HCT116 (cell line): Measurements from ENCODE around the gene SLC8A2. TPM values are rescaled to one million over a fixed set of nuclear protein-coding genes. Genes with fewer than 3 reads are reported as not detected.

Experiments
- ATAC-seq: fragments of 200-7000 bp; cut with Tn5 transposase; 2 replicates; pipeline ENCODE4 v1.9.1; 2020; ENCODE audit warnings: mild to moderate bottlenecking, moderate library complexity
- BruUV-seq: library from RNA; stranded (reverse); fragments of 400-500 nt; replicated peaks from 2 replicates; lab custom pipeline; 2021; lab: Mats Ljungman, UMichigan
- CTCF ChIA-PET: fragments of 300-600 bp; sonication (Branson Sonifier 250); formaldehyde crosslinking; loops from one replicate; lab custom pipeline; 2021; ENCODE audit warnings: antibody characterized with exemption; lab: Charles Lee
- POLR2A ChIA-PET: fragments of 300-600, 350-600 bp; sonication (Branson Sonifier 250); formaldehyde crosslinking; loops from one replicate; lab custom pipeline; 2021; ENCODE audit warnings: antibody characterized with exemption; lab: Charles Lee
- RAD21 ChIA-PET, 2 experiments: fragments of 300-600 bp; sonication (Branson Sonifier 250); formaldehyde crosslinking; loops; one replicate each; lab custom pipeline; 2023; ENCODE audit warnings: low total read pairs in 2 of 2; ENCODE audit not compliant: uncharacterized antibody in 2 of 2, unreplicated experiment in 2 of 2, low non-redundant PET in 1 of 2; lab: Charles Lee
- DNase-seq: peaks from one replicate; pipeline ENCODE4 v3.0.0-alpha.2; 2010; ENCODE audit warnings: low read depth, low spot score
- H2AFZ ChIP-seq: fragments of 200-600 bp; shearing (Covaris generic), sonication (generic); 2 replicates; pipeline ENCODE4 v1.6.1; 2017; ENCODE audit warnings: low read depth, mixed run types, mixed read lengths, antibody characterized with exemption, low read length; ENCODE audit not compliant: poor library complexity, severe bottlenecking
- H3K27ac ChIP-seq: 2 replicates; pipeline ENCODE4 v1.5.1; 2012; ENCODE audit warnings: low read depth, low read length
- H3K27me3 ChIP-seq: fragments of 200-600 bp; sonication (generic); 2 replicates; pipeline ENCODE4 v1.6.1; 2016; ENCODE audit warnings: mixed run types, low read length, mixed read lengths; ENCODE audit not compliant: insufficient read depth
- H3K36me3 ChIP-seq, 2 experiments: fragments of 200-500 bp in 1 of 2; fragments of 200-600 bp in 1 of 2; sonication (Bioruptor generic) in 1 of 2; sonication (generic) in 1 of 2; 2 replicates each; pipeline versions ENCODE4 v1.5.1 to v1.6.1; 2014 to 2016; ENCODE audit warnings: low read length in 2 of 2, inconsistent platforms in 1 of 2, mixed read lengths in 1 of 2, mixed run types in 1 of 2; ENCODE audit not compliant: insufficient read depth in 2 of 2, control insufficient read depth in 1 of 2
- H3K4me1 ChIP-seq, 2 experiments: fragments of 200-600 bp in 1 of 2; sonication (generic) in 1 of 2; 2 replicates each; pipeline versions ENCODE4 v1.5.1 to v1.6.1; 2012 to 2017; ENCODE audit warnings: low read length in 2 of 2, inconsistent platforms in 1 of 2, mild to moderate bottlenecking in 1 of 2, mixed read lengths in 1 of 2, mixed run types in 1 of 2, moderate library complexity in 1 of 2; ENCODE audit not compliant: insufficient read depth in 2 of 2, control insufficient read depth in 1 of 2
- H3K4me2 ChIP-seq: fragments of 200-600 bp; sonication (generic); 2 replicates; pipeline ENCODE4 v1.6.1; 2017; ENCODE audit warnings: mixed run types, low read length, mixed read lengths
- H3K4me3 ChIP-seq, 2 experiments: fragments of 200-600 bp in 1 of 2; sonication (generic) in 1 of 2; replicated peaks in 1 of 2; 2 replicates each; pipeline ENCODE4 v1.5.1; 2011 to 2016; ENCODE audit warnings: low read length in 2 of 2, control low read depth in 1 of 2, low read depth in 1 of 2, mild to moderate bottlenecking in 1 of 2, mixed read lengths in 1 of 2, mixed run types in 1 of 2
- H3K79me2 ChIP-seq: fragments of 200-600 bp; sonication (generic); 2 replicates; pipeline ENCODE4 v1.6.1; 2017; ENCODE audit warnings: mild to moderate bottlenecking, mixed run types, low read length, moderate library complexity, mixed read lengths; ENCODE audit not compliant: insufficient read depth
- H3K9ac ChIP-seq: fragments of 200-600 bp; sonication (generic); 2 replicates; pipeline ENCODE4 v1.6.1; 2016; ENCODE audit warnings: low read length, mixed read lengths
- H3K9me2 ChIP-seq: fragments of 200-600 bp; sonication (generic), shearing (Covaris generic); 2 replicates; pipeline ENCODE4 v1.6.1; 2017; ENCODE audit warnings: mixed run types, mild to moderate bottlenecking, moderate library complexity; ENCODE audit not compliant: insufficient read depth
- H3K9me3 ChIP-seq, 2 experiments: fragments of 200-500 bp in 1 of 2; fragments of 200-600 bp in 1 of 2; sonication (Bioruptor generic) in 1 of 2; sonication (generic) in 1 of 2; 2 replicates each; pipeline ENCODE4 v1.6.1; 2014 to 2017; ENCODE audit warnings: low read length in 2 of 2, mixed read lengths in 2 of 2, inconsistent platforms in 1 of 2, low read depth in 1 of 2, mild to moderate bottlenecking in 1 of 2, mixed run types in 1 of 2, moderate library complexity in 1 of 2; ENCODE audit not compliant: control insufficient read depth in 1 of 2, insufficient read depth in 1 of 2
- H4K20me1 ChIP-seq: fragments of 200-600 bp; sonication (generic), shearing (Covaris generic); 2 replicates; pipeline ENCODE4 v1.6.1; 2017; ENCODE audit warnings: mixed run types, mild to moderate bottlenecking, moderate library complexity; ENCODE audit not compliant: insufficient read depth
- EGR1 ChIP-seq: IDR thresholded peaks from 2 replicates; pipeline ENCODE4 v1.6.1; 2012; ENCODE audit warnings: low read depth
- ELF1 ChIP-seq: IDR thresholded peaks from 2 replicates; pipeline ENCODE4 v1.6.1; 2012; ENCODE audit warnings: low read depth, borderline replicate concordance
- POLR2A ChIP-seq: IDR thresholded peaks from 2 replicates; pipeline ENCODE4 v1.7.0; 2011; ENCODE audit warnings: borderline replicate concordance; ENCODE audit not compliant: insufficient read depth, insufficient read length; ENCODE audit errors: extremely low read depth
- YY1 ChIP-seq: IDR thresholded peaks from 2 replicates; pipeline ENCODE4 v1.6.1; 2011; ENCODE audit warnings: low read length, low read depth, moderate library complexity, mild to moderate bottlenecking; ENCODE audit not compliant: insufficient replicate concordance; ENCODE audit errors: extremely low read depth
- ZNF274 ChIP-seq: fragments of 200-500 bp; sonication (Bioruptor generic); IDR thresholded peaks from 2 replicates; pipeline ENCODE4 v1.6.1; 2014; ENCODE audit warnings: mild to moderate bottlenecking, low read depth, low read length, inconsistent platforms
- intact Hi-C: fragments of 100-400 bp; cut with micrococcal nuclease; formaldehyde crosslinking; loops from 2 replicates; pipeline ENCODE4 v1.10.0; 2022
- total RNA-seq: library from RNA; stranded (reverse); gene quantifications from one replicate; pipeline ENCODE4 v1.2.1, GENCODE V29; 2021; ENCODE audit not compliant: unreplicated experiment
- TF ChIP-seq, protein P1 (sequence below): IDR thresholded peaks from 2 replicates; pipeline ENCODE4 v1.6.1; 2012
- TF ChIP-seq, protein P2 (sequence below): IDR thresholded peaks from 2 replicates; pipeline ENCODE4 v1.6.1; 2011; ENCODE audit warnings: mild to moderate bottlenecking, low read length, moderate library complexity; ENCODE audit not compliant: insufficient replicate concordance; ENCODE audit errors: extremely low read depth
- TF ChIP-seq, protein P3 (sequence below): IDR thresholded peaks from 2 replicates; pipeline ENCODE4 v1.6.1; 2012

Gene SLC8A2
- total RNA-seq, 1 experiment from 2014 or later = 0.98 TPM

DNA sequence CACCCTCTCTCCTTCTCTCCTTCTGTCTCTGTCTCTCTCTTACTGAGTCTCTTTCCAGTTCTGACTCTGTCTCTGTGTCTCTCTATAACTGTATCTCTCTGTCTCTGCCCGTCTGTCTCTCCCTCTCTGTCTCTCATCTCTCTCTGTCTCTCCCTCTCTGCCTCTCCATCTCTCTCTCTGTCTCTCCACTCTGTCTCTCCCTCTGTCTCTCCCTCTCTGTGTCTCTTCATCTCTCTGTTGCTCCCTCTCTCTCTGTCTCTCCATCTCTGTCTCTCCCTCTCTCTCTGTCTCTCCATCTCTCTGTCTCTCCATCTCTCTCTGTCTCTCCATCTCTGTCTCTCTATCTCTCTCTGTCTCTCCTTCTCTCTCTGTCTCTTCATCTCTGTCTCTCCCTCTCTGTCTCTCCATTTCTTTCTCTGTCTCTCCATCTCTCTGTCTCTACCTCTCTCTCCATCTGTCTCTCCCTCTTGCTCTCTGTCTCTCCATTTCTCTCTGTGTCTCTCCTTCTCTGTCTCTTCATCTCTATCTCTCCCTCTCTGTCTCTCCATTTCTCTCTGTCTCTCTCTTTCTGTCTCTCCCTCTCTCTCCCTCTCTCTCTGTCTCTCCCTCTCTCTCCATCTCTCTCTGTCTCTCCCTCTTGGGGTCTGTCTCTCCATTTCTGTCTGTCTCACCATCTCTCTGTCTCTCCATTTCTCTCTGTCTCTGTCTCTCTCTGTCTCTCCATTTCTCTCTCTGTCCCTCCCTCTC, 49.1 kb downstream of the SLC8A2 start:
- no peaks in the 10 kb centered on the region for H3K9me3 ChIP-seq
- no peak overlapping the region for H3K9ac ChIP-seq
- RAD21 ChIA-PET = no interaction called here
- peaks cover 20% of the 10 kb centered on the region; the same call in 1 of the 2 replicates for H3K27me3 ChIP-seq
- no peak overlapping the region for H2AFZ ChIP-seq
- no peaks in the 10 kb centered on the region for H3K36me3 ChIP-seq
- H3K27ac ChIP-seq = no peak overlapping the region
- H3K4me1 ChIP-seq = peaks cover 25 to 37% of the 10 kb centered on the region in 2 experiments
- DNase-seq = no peak
- CTCF ChIA-PET = no interaction called here
- H3K4me2 ChIP-seq = no peak overlapping the region
- no peak for ATAC-seq
- H4K20me1 ChIP-seq = no peaks in the 10 kb centered on the region
- no peaks in the 10 kb centered on the region for H3K9me2 ChIP-seq
- intact Hi-C loops = no loop called here
- no peak overlapping the region for H3K4me3 ChIP-seq
- TF ChIP-seq, protein P1, sequence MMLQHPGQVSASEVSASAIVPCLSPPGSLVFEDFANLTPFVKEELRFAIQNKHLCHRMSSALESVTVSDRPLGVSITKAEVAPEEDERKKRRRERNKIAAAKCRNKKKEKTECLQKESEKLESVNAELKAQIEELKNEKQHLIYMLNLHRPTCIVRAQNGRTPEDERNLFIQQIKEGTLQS = no peak
- TF ChIP-seq, protein P2, sequence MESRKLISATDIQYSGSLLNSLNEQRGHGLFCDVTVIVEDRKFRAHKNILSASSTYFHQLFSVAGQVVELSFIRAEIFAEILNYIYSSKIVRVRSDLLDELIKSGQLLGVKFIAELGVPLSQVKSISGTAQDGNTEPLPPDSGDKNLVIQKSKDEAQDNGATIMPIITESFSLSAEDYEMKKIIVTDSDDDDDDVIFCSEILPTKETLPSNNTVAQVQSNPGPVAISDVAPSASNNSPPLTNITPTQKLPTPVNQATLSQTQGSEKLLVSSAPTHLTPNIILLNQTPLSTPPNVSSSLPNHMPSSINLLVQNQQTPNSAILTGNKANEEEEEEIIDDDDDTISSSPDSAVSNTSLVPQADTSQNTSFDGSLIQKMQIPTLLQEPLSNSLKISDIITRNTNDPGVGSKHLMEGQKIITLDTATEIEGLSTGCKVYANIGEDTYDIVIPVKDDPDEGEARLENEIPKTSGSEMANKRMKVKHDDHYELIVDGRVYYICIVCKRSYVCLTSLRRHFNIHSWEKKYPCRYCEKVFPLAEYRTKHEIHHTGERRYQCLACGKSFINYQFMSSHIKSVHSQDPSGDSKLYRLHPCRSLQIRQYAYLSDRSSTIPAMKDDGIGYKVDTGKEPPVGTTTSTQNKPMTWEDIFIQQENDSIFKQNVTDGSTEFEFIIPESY = no peak
- no peak for TF ChIP-seq YY1
- no peak for TF ChIP-seq POLR2A
- TF ChIP-seq ZNF274 = no peak
- TF ChIP-seq ELF1 = no peak
- TF ChIP-seq, protein P3, sequence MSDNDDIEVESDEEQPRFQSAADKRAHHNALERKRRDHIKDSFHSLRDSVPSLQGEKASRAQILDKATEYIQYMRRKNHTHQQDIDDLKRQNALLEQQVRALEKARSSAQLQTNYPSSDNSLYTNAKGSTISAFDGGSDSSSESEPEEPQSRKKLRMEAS = no peak
- TF ChIP-seq EGR1 = no peak
- POLR2A ChIA-PET = no interaction called here
- no TSS peak for BruUV-seq
- no peaks in the 10 kb centered on the region for H3K79me2 ChIP-seq
